Measurements from ENCODE around the gene ASB18. TPM values are rescaled to one million over a fixed set of nuclear protein-coding genes. Genes with fewer than 3 reads are reported as not detected.

ASB18 gene
- total RNA-seq, 1 experiment from 2014 or later: not detected

DNA sequence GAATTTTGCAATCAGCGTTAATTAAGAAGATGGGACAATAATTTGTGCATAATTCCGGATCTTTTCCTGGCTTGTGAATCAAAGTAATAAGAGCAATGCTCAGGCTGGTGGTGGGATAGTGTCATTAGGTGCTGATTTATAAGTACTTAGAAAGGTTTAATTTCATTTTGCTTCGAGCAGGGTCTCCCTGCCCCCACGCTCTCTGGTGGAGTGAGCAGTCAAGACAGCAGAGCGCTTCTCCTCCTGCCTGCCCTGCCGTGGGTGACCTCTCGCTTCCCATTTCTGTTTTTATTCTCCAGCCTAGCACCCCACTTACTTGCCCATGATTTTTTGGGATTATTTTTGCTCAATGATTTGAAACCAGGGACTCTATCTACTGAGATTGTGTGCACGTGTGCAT, 7.1 kb downstream of the ASB18 start:
- intact Hi-C loops (cut with micrococcal nuclease; ENCODE audit: unreplicated experiment) (no loop called here), in situ Hi-C loops (cut with HindIII; ENCODE audit: low pct_unique_long_range_greater_than_20kb, low sequenced_read_pairs) (no loop called here)
- ChIA-PET CTCF (no interaction called here), POLR2A (no interaction called here)
- no TSS peak for BruUV-seq (replicated peaks)
- no peaks in the 10 kb centered on the region for H3K4me1 ChIP-seq (ENCODE audit: control insufficient read depth, insufficient read depth, low read length)
- DNase-seq (ENCODE audit: low read depth, low spot score) (no peak), ATAC-seq (no peak)
- no peak for TF ChIP-seq SIN3A (IDR thresholded peaks at IDR 0.05; ENCODE audit: borderline replicate concordance, insufficient read depth, low read depth, low read length)
- no peak for TF ChIP-seq POLR2AphosphoS5 (IDR thresholded peaks at IDR 0.05; ENCODE audit: low read depth, low read length)
- TF ChIP-seq, protein P1, sequence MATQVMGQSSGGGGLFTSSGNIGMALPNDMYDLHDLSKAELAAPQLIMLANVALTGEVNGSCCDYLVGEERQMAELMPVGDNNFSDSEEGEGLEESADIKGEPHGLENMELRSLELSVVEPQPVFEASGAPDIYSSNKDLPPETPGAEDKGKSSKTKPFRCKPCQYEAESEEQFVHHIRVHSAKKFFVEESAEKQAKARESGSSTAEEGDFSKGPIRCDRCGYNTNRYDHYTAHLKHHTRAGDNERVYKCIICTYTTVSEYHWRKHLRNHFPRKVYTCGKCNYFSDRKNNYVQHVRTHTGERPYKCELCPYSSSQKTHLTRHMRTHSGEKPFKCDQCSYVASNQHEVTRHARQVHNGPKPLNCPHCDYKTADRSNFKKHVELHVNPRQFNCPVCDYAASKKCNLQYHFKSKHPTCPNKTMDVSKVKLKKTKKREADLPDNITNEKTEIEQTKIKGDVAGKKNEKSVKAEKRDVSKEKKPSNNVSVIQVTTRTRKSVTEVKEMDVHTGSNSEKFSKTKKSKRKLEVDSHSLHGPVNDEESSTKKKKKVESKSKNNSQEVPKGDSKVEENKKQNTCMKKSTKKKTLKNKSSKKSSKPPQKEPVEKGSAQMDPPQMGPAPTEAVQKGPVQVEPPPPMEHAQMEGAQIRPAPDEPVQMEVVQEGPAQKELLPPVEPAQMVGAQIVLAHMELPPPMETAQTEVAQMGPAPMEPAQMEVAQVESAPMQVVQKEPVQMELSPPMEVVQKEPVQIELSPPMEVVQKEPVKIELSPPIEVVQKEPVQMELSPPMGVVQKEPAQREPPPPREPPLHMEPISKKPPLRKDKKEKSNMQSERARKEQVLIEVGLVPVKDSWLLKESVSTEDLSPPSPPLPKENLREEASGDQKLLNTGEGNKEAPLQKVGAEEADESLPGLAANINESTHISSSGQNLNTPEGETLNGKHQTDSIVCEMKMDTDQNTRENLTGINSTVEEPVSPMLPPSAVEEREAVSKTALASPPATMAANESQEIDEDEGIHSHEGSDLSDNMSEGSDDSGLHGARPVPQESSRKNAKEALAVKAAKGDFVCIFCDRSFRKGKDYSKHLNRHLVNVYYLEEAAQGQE (IDR thresholded peaks at IDR 0.05; ENCODE audit: insufficient read depth in 1 of 2, low read depth in 2 of 2, low read length in 1 of 2): no peak
- no peak for TF ChIP-seq TCF7L2 (IDR thresholded peaks at IDR 0.05; ENCODE audit: low read depth, low read length)
- TF ChIP-seq, protein P2, sequence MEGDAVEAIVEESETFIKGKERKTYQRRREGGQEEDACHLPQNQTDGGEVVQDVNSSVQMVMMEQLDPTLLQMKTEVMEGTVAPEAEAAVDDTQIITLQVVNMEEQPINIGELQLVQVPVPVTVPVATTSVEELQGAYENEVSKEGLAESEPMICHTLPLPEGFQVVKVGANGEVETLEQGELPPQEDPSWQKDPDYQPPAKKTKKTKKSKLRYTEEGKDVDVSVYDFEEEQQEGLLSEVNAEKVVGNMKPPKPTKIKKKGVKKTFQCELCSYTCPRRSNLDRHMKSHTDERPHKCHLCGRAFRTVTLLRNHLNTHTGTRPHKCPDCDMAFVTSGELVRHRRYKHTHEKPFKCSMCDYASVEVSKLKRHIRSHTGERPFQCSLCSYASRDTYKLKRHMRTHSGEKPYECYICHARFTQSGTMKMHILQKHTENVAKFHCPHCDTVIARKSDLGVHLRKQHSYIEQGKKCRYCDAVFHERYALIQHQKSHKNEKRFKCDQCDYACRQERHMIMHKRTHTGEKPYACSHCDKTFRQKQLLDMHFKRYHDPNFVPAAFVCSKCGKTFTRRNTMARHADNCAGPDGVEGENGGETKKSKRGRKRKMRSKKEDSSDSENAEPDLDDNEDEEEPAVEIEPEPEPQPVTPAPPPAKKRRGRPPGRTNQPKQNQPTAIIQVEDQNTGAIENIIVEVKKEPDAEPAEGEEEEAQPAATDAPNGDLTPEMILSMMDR (IDR thresholded peaks at IDR 0.05): no peak
- H3K27me3 ChIP-seq (ENCODE audit: control insufficient read depth, insufficient read depth, low read length): no peaks in the 10 kb centered on the region
- no peaks in the 10 kb centered on the region for H3K36me3 ChIP-seq (ENCODE audit: control insufficient read depth, insufficient read depth, low read length)
- H3K4me3 ChIP-seq (ENCODE audit: low read depth in 2 of 2, low read length in 2 of 2): no peak overlapping the region
- H3K27ac ChIP-seq (ENCODE audit: low read length): no peak overlapping the region
- no peaks in the 10 kb centered on the region for H3K9me3 ChIP-seq (ENCODE audit: control insufficient read depth, insufficient read depth, low read depth, low read length)

DNA sequence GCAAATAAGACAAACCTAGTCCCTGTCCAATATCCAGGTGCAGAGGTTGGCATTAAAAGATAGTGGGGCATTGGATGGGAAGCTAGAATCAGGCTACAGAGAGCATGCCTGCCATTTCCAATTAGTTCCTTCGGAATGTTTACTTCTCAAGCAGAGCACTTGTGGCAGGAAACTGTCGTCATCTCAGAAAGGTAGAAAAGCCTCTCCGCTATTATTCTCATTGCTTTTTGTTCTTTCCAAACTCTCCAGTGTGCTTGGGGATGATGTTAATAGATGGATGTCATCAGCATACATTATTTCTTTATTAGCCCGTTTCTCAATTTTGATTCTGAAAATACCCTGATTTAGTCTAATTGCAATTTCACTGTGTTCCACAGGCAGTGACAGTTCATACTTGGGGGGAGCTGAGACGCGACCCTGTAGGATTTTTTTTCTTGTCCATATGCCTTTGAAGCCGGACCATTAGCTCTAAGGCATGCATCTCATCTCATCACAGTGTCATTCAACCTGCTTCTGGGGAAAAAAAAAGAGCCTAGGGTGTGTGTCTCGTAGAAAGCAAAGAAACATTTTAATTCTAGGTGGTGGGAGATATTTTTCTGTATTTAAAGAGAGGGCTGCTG, 7.7 kb downstream of the ASB18 start:
- in situ Hi-C loops (cut with HindIII; ENCODE audit: low pct_unique_long_range_greater_than_20kb, low sequenced_read_pairs) (no loop called here), intact Hi-C loops (cut with micrococcal nuclease; ENCODE audit: unreplicated experiment) (no loop called here)
- no peaks in the 10 kb centered on the region for H3K9me3 ChIP-seq (ENCODE audit: control insufficient read depth, insufficient read depth, low read depth, low read length)
- TF ChIP-seq TCF7L2 (IDR thresholded peaks at IDR 0.05; ENCODE audit: low read depth, low read length): no peak
- no peak for TF ChIP-seq POLR2AphosphoS5 (IDR thresholded peaks at IDR 0.05; ENCODE audit: low read depth, low read length)
- TF ChIP-seq, protein P2 (IDR thresholded peaks at IDR 0.05): no peak
- TF ChIP-seq, protein P1 (IDR thresholded peaks at IDR 0.05; ENCODE audit: insufficient read depth in 1 of 2, low read depth in 2 of 2, low read length in 1 of 2): no peak
- no peak for TF ChIP-seq SIN3A (IDR thresholded peaks at IDR 0.05; ENCODE audit: borderline replicate concordance, insufficient read depth, low read depth, low read length)
- H3K4me1 ChIP-seq (ENCODE audit: control insufficient read depth, insufficient read depth, low read length): no peaks in the 10 kb centered on the region
- H3K27me3 ChIP-seq (ENCODE audit: control insufficient read depth, insufficient read depth, low read length): no peaks in the 10 kb centered on the region
- no peak overlapping the region for H3K27ac ChIP-seq (ENCODE audit: low read length)
- DNase-seq (ENCODE audit: low read depth, low spot score) (no peak), ATAC-seq (no peak)
- BruUV-seq (replicated peaks): no TSS peak
- H3K36me3 ChIP-seq (ENCODE audit: control insufficient read depth, insufficient read depth, low read length): no peaks in the 10 kb centered on the region
- POLR2A ChIA-PET: no interaction called here
- no peak overlapping the region for H3K4me3 ChIP-seq (ENCODE audit: low read depth in 2 of 2, low read length in 2 of 2)
- CTCF ChIA-PET: no interaction called here

All from Panc1 (cell line).